Measurements from ENCODE around the gene CDX2. TPM values are rescaled to one million over a fixed set of nuclear protein-coding genes. Genes with fewer than 3 reads are reported as not detected.
A peak's percentile ranks its signal among the peaks of the same experiment; 100 is the strongest.

CDX2 gene
- total and polyA plus RNA-seq, 2 donors (not counting 1 experiment from before 2014, with no cell fraction given), result not detected

DNA sequence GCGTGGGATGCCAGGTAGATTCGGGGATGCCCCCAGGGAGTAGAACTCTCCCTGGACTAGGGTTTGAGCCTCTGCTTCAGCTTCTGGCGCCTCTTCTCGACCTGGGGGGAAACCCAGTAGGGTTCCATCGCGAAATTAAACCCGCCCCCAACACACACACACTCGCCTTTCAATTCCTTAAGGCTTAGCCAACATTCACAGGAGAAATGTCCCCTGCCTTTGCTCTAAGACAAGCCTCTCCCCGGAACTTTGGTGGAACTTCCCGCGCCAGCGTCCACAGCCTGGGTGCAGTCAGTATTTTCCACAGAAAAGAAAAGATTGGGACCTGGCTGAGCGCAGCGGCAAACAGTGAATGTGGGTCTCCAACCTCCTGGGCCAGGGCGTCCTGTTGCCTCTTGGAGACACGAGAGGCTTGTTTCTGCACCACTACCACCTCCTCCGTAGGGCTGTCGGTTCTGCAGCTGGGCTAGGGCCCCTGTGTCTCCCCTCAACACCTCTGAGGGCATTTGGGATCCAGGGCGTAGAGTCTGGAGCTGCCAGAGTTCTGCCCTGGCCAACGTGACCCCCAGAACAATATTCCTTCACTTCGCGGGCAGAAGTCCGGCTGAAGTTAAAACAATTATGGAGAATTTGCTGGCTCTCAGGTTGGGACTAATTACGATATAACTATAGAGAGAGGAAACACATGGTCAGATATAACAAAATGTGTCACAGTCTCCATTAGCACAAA, 46.1 kb downstream of the CDX2 start:
- H3K27me3 ChIP-seq (replicated peaks in 1 of 4; ENCODE audit: control extremely low read depth in 1 of 4, control insufficient read depth in 3 of 4, insufficient read depth in 4 of 4, low read length in 3 of 4), result peaks cover 0 to 98% (median 82%) of the 10 kb centered on the region in 4 experiments
- Mint-ChIP-seq H3K4me3 (peak overlapping the region; percentile 40), H3K9me3 (ENCODE audit: insufficient read depth) (peaks cover 3% of the 10 kb centered on the region), H3K4me1 (peaks cover 51% of the 10 kb centered on the region), H3K27me3 (peaks cover 72% of the 10 kb centered on the region), H3K27ac (peak overlapping the region; percentile 15)
- TF ChIP-seq, protein P1, sequence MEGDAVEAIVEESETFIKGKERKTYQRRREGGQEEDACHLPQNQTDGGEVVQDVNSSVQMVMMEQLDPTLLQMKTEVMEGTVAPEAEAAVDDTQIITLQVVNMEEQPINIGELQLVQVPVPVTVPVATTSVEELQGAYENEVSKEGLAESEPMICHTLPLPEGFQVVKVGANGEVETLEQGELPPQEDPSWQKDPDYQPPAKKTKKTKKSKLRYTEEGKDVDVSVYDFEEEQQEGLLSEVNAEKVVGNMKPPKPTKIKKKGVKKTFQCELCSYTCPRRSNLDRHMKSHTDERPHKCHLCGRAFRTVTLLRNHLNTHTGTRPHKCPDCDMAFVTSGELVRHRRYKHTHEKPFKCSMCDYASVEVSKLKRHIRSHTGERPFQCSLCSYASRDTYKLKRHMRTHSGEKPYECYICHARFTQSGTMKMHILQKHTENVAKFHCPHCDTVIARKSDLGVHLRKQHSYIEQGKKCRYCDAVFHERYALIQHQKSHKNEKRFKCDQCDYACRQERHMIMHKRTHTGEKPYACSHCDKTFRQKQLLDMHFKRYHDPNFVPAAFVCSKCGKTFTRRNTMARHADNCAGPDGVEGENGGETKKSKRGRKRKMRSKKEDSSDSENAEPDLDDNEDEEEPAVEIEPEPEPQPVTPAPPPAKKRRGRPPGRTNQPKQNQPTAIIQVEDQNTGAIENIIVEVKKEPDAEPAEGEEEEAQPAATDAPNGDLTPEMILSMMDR (IDR thresholded peaks at IDR 0.05), result no peak
- TF ChIP-seq EZH2 (IDR thresholded peaks at IDR 0.05; ENCODE audit: borderline replicate concordance, insufficient read depth, low read depth, low read length, poor library complexity, severe bottlenecking), result no peak
- no peak overlapping the region for H3K27ac ChIP-seq (ENCODE audit: low read length in 2 of 2)
- intact Hi-C loops (cut with micrococcal nuclease), result loop anchor here (5.0 kb wide), 3 partner anchors 44 to 214 kb away; partner anchors contain the start of genes CDX2, GSX1 and PAN3
- CTCF ChIA-PET, result no interaction called here
- no peak overlapping the region for H3K4me2 ChIP-seq (replicated peaks; ENCODE audit: low read depth, low read length, poor library complexity, severe bottlenecking)
- H3K9me3 ChIP-seq (ENCODE audit: control extremely low read depth in 1 of 3, control insufficient read depth in 2 of 3, insufficient read depth in 1 of 3, low read length in 2 of 3), result peaks cover 0 to 86% (median 26%) of the 10 kb centered on the region in 3 donors
- no peak overlapping the region for H2AFZ ChIP-seq (ENCODE audit: insufficient read depth, low read depth, low read length, poor library complexity, severe bottlenecking)
- POLR2A ChIA-PET, result no interaction called here
- no peaks in the 10 kb centered on the region for H4K20me1 ChIP-seq (ENCODE audit: control insufficient read depth, insufficient read depth, low read length, poor library complexity, severe bottlenecking)
- H3K36me3 ChIP-seq (replicated peaks in 1 of 2; ENCODE audit: control extremely low read depth in 1 of 2, control insufficient read depth in 1 of 2, extremely low read depth in 1 of 2, insufficient read depth in 2 of 2, low read length in 1 of 2), result no peaks in the 10 kb centered on the region
- ATAC-seq (ENCODE audit: low read depth), result no peak
- H3K4me3 ChIP-seq (ENCODE audit: control extremely low read depth in 1 of 5, extremely low read depth in 1 of 5, insufficient read depth in 1 of 5, low read depth in 2 of 5, low read length in 4 of 5), result no peak overlapping the region
- 11% methylated on average over 19 of the region's 24 CpGs for WGBS (ENCODE audit: insufficient coverage)
- peaks cover 60 to 89% of the 10 kb centered on the region in 2 donors for H3K4me1 ChIP-seq (ENCODE audit: control insufficient read depth in 2 of 2, insufficient read depth in 2 of 2, low read length in 2 of 2)
- DNase-seq, result peak; percentile 40
- H3K9ac ChIP-seq (ENCODE audit: low read length), result no peak overlapping the region
- H3K79me2 ChIP-seq (ENCODE audit: control insufficient read depth, insufficient read depth, low read length), result no peaks in the 10 kb centered on the region

All from B cell (primary cell).